HepG2 (cell line): ENCODE data around the gene SMG7. TPM values are rescaled to one million over a fixed set of nuclear protein-coding genes. Genes with fewer than 3 reads are reported as not detected.

Experiments
- AHR ChIP-seq: IDR thresholded peaks from 2 replicates; pipeline ENCODE4 v1.6.1; 2018; ENCODE audit warnings: missing genetic modification reagents, missing compliant biosample characterization
- CBX2 ChIP-seq, 2 experiments: fragments of 200-600 bp in 1 of 2; sonication (generic); formaldehyde crosslinking in 1 of 2; IDR thresholded peaks; 2 replicates each; pipeline versions ENCODE4 v1.7.0 to v1.8.1; 2018 to 2022; ENCODE audit warnings: low read depth in 2 of 2, low read length in 1 of 2, mild to moderate bottlenecking in 1 of 2, missing genetic modification reagents in 1 of 2
- CCAR2 ChIP-seq: fragments of 200-400 bp; formaldehyde crosslinking; optimal IDR thresholded peaks from 2 replicates; pipeline ENCODE3; 2018; ENCODE audit warnings: low read depth, mild to moderate bottlenecking, low read length, moderate library complexity
- FLYWCH1 ChIP-seq: sonication (generic); formaldehyde crosslinking; IDR thresholded peaks from 2 replicates; pipeline ENCODE4 v1.8.1; 2023; ENCODE audit warnings: mild to moderate bottlenecking, missing genetic modification reagents
- KDM2A ChIP-seq: sonication (generic); formaldehyde crosslinking; IDR thresholded peaks from 2 replicates; pipeline ENCODE4 v1.4.0; 2020; ENCODE audit warnings: low read depth, missing genetic modification reagents, borderline replicate concordance
- NFRKB ChIP-seq: fragments of 450-650 bp; IDR thresholded peaks from 2 replicates; pipeline ENCODE4 v1.6.1; 2017
- PHF5A ChIP-seq: IDR thresholded peaks from one replicate; pipeline ENCODE4 v1.6.1; 2018; ENCODE audit warnings: low read depth, missing genetic modification reagents; ENCODE audit not compliant: unreplicated experiment
- RARA ChIP-seq: IDR thresholded peaks from 2 replicates; pipeline ENCODE4 v1.6.1; 2016; ENCODE audit warnings: missing genetic modification reagents, missing compliant biosample characterization
- RNF219 ChIP-seq: sonication (generic); formaldehyde crosslinking; IDR thresholded peaks from 2 replicates; pipeline ENCODE4 v1.5.0; 2020; ENCODE audit warnings: mild to moderate bottlenecking, missing genetic modification reagents
- SAFB2 ChIP-seq: sonication (generic); formaldehyde crosslinking; IDR thresholded peaks from 2 replicates; pipeline ENCODE4 v1.5.1; 2020; ENCODE audit warnings: missing genetic modification reagents, low read depth, mild to moderate bottlenecking, borderline replicate concordance
- SUZ12 ChIP-seq: fragments of 150-350 bp; IDR thresholded peaks from 2 replicates; pipeline ENCODE4 v1.6.1; 2014; ENCODE audit warnings: low read depth, low read length
- U2AF1 ChIP-seq: fragments of 200-400 bp; formaldehyde crosslinking; optimal IDR thresholded peaks from 2 replicates; pipeline ENCODE3; 2017; ENCODE audit warnings: mild to moderate bottlenecking, low read depth, low read length
- ZNF260 ChIP-seq: sonication (generic); formaldehyde crosslinking; IDR thresholded peaks from 2 replicates; pipeline ENCODE4 v1.4.0; 2020; ENCODE audit warnings: missing genetic modification reagents, low read depth, mild to moderate bottlenecking, borderline replicate concordance
- ZNF549 ChIP-seq: sonication (generic); formaldehyde crosslinking; IDR thresholded peaks from 2 replicates; pipeline ENCODE4 v1.5.0; 2020; ENCODE audit warnings: missing genetic modification reagents
- ZNF574 ChIP-seq: sonication (generic); formaldehyde crosslinking; IDR thresholded peaks from 2 replicates; pipeline ENCODE4 v1.4.0; 2020; ENCODE audit warnings: missing genetic modification reagents
- ZNF660 ChIP-seq: sonication (generic); formaldehyde crosslinking; IDR thresholded peaks from 2 replicates; pipeline ENCODE4 v1.5.1; 2020; ENCODE audit warnings: mild to moderate bottlenecking, low read depth, missing genetic modification reagents, borderline replicate concordance
- ZNF749 ChIP-seq: sonication (generic); formaldehyde crosslinking; IDR thresholded peaks from 2 replicates; pipeline ENCODE4 v1.8.0; 2022; ENCODE audit warnings: mild to moderate bottlenecking, missing genetic modification reagents, moderate library complexity, borderline replicate concordance
- polyA plus RNA-seq, 8 experiments: library from polyadenylated mRNA; depleted of rRNA in 3 of 8; stranded (reverse) in 7 of 8; unstranded in 1 of 8; fragments of >200 nt; fragmentation: Illumina TruSeq in 4 of 8; extraction: Trizol in 4 of 8; gene quantifications; 2 replicates each; pipeline versions ENCODE4 v1.2.1 to v1.2.3, GENCODE V29; 2011 to 2016; ENCODE audit warnings: low read depth in 4 of 8, missing spikeins in 1 of 8, mixed read lengths in 1 of 8; ENCODE audit not compliant: insufficient read depth in 1 of 8
- total RNA-seq, 5 experiments: library from RNA; depleted of rRNA; stranded (reverse); fragments of >200 nt; fragmentation: Illumina TruSeq; extraction: Trizol; gene quantifications; 2 replicates each; pipeline ENCODE4 v1.2.3, GENCODE V29; 2016; ENCODE audit warnings: low read depth in 1 of 5
- TF ChIP-seq, protein P1 (sequence below): sonication (generic); formaldehyde crosslinking; IDR thresholded peaks from 2 replicates; pipeline ENCODE4 v1.8.1; 2023; ENCODE audit warnings: mild to moderate bottlenecking, missing genetic modification reagents
- TF ChIP-seq, protein P2 (sequence below): sonication (generic); formaldehyde crosslinking; IDR thresholded peaks from 2 replicates; pipeline ENCODE4 v1.4.0; 2020; ENCODE audit warnings: mild to moderate bottlenecking, missing genetic modification reagents
- TF ChIP-seq, protein P3 (sequence below): sonication (generic); formaldehyde crosslinking; IDR thresholded peaks from 2 replicates; pipeline ENCODE4 v1.5.1; 2020; ENCODE audit warnings: missing genetic modification reagents, mild to moderate bottlenecking, borderline replicate concordance

SMG7 gene
- total and polyA plus RNA-seq, 2 of the 13 experiments (the other 11 are each of a cell fraction or from before 2014, with no cell fraction given), result 14.9 to 27.9 TPM

DNA sequence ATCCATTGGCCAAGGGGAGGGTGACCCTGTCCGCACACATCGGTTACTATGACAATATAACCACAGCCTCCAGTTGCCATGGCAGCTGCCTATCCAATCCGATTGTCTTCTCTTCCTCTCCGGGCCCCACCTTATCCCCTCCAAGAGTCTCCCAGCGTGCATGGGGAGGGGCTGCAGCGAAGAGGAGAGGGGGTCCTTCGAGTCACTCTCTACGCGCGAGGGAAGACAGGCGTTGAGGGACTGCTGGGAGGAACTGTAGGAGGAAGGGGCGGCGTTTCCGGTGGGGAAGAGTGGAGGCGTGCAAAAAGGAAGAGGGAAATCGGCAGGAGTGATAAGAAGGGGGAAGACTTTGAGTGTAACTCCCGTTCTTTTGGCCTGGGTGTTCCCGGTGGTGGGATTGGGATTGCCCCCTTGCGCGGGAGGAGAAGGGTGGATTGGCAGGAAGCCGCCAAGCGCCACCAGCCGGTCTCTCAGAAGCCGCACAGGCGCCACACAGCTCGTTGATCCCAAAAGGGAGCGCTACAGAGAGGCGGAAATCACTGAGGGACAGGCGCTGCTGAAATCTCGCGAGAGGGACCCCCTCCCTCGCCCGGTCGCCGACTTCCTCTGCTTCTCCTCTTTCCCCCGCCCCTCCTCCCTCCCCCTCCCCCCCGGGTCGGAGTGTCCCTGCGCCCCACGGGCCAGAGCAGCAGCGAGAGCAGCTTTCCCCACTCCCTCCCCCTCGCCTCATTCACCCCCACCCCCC is 384 bp upstream of the SMG7 start (continued):
- TF ChIP-seq ZNF660 (CRISPR knock-in tag) (no peak), RARA (no peak), PHF5A (CRISPR knock-in tag) (no peak), NFRKB (peak; percentile 64), ZNF749 (no peak), ZNF574 (peak; percentile 92), ZNF260 (CRISPR knock-in tag) (no peak), CCAR2 (peak; percentile 97), SAFB2 (no peak), KDM2A (peak; percentile 74), U2AF1 (no peak), ZNF549 (CRISPR knock-in tag) (no peak), FLYWCH1 (no peak), SUZ12 (no peak), RNF219 (CRISPR knock-in tag) (no peak), AHR (CRISPR knock-in tag) (peak; percentile 26; the same call in 1 of the 2 replicates), CBX2 (IDR thresholded peaks at IDR 0.05; ENCODE audit: low read depth, low read length) (no peak; the same call in 1 of the 2 replicates), CBX2 (CRISPR knock-in tag; IDR thresholded peaks at IDR 0.05; ENCODE audit: low read depth) (no peak)
- TF ChIP-seq, protein P1, sequence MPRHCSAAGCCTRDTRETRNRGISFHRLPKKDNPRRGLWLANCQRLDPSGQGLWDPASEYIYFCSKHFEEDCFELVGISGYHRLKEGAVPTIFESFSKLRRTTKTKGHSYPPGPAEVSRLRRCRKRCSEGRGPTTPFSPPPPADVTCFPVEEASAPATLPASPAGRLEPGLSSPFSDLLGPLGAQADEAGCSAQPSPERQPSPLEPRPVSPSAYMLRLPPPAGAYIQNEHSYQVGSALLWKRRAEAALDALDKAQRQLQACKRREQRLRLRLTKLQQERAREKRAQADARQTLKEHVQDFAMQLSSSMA, result no peak
- TF ChIP-seq, protein P2, sequence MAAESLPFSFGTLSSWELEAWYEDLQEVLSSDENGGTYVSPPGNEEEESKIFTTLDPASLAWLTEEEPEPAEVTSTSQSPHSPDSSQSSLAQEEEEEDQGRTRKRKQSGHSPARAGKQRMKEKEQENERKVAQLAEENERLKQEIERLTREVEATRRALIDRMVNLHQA, result no peak
- TF ChIP-seq, protein P3, sequence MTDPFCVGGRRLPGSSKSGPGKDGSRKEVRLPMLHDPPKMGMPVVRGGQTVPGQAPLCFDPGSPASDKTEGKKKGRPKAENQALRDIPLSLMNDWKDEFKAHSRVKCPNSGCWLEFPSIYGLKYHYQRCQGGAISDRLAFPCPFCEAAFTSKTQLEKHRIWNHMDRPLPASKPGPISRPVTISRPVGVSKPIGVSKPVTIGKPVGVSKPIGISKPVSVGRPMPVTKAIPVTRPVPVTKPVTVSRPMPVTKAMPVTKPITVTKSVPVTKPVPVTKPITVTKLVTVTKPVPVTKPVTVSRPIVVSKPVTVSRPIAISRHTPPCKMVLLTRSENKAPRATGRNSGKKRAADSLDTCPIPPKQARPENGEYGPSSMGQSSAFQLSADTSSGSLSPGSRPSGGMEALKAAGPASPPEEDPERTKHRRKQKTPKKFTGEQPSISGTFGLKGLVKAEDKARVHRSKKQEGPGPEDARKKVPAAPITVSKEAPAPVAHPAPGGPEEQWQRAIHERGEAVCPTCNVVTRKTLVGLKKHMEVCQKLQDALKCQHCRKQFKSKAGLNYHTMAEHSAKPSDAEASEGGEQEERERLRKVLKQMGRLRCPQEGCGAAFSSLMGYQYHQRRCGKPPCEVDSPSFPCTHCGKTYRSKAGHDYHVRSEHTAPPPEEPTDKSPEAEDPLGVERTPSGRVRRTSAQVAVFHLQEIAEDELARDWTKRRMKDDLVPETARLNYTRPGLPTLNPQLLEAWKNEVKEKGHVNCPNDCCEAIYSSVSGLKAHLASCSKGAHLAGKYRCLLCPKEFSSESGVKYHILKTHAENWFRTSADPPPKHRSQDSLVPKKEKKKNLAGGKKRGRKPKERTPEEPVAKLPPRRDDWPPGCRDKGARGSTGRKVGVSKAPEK (CRISPR knock-in tag), result no peak
